IPS DF 4.7 (cell line): Measurements from ENCODE around the gene PLVAP.

Experiments used
- DNase-seq: peaks from one replicate; pipeline ENCODE4 v3.0.0-alpha.2; 2013; ENCODE audit warnings: low spot score; ENCODE audit errors: extremely low read depth

PLVAP gene

GRCh38 chr19:17376935-17377600 lies at the start of gene PLVAP:
Gene PLVAP (minus strand): TSS chr19:17377342. CDS start chr19:17377288, 54 bp downstream.
- DNase-seq, result no peak

- DNase-seq, result no peak
These were observed 47.7 kb upstream of the PLVAP start for GRCh38 chr19:17424743-17425365.

GRCh38 chr19:17423429-17424208 lies 46.5 kb upstream of the PLVAP start:
- no peak for DNase-seq

- no peak for DNase-seq
These were observed 44.8 kb upstream of the PLVAP start for GRCh38 chr19:17421942-17422341.

GRCh38 chr19:17420475-17420924 lies 43.4 kb upstream of the PLVAP start:
- DNase-seq, result no peak

- peak; percentile 99 for DNase-seq
These were observed 42.7 kb upstream of the PLVAP start, which contains the start of gene MVB12A for GRCh38 chr19:17419621-17420474. Gene MVB12A (plus strand): TSS chr19:17420047. CDS start chr19:17420136, 89 bp downstream.

- DNase-seq, result no peak
These were observed 42.0 kb upstream of the PLVAP start for GRCh38 chr19:17419154-17419620.

- DNase-seq, result no peak
These were observed 41.6 kb upstream of the PLVAP start for GRCh38 chr19:17418710-17419109.

GRCh38 chr19:17415121-17415520 lies 38.0 kb upstream of the PLVAP start:
- no peak for DNase-seq

- no peak for DNase-seq
These were observed 37.0 kb upstream of the PLVAP start for GRCh38 chr19:17414097-17414496.

- no peak for DNase-seq
These were observed 34.7 kb upstream of the PLVAP start for GRCh38 chr19:17411801-17412200.

- DNase-seq, result no peak
These were observed 32.8 kb upstream of the PLVAP start for GRCh38 chr19:17409990-17410389.

GRCh38 chr19:17406887-17407196 lies 29.7 kb upstream of the PLVAP start:
- no peak for DNase-seq

GRCh38 chr19:17406046-17406886 lies 29.1 kb upstream of the PLVAP start:
- no peak for DNase-seq

GRCh38 chr19:17405250-17406045 lies 28.3 kb upstream of the PLVAP start, which contains the start of gene BST2:
Gene BST2 (minus strand): TSS chr19:17405630. CDS start chr19:17405575, 55 bp downstream.
- no peak for DNase-seq

- DNase-seq, result no peak
These were observed 27.6 kb upstream of the PLVAP start for GRCh38 chr19:17404621-17405249.

GRCh38 chr19:17404015-17404414 lies 26.9 kb upstream of the PLVAP start:
- no peak for DNase-seq

- DNase-seq, result no peak
These were observed 26.1 kb upstream of the PLVAP start for GRCh38 chr19:17402982-17403855.
